K562 (cell line): ENCODE data around the gene JADE3. TPM values are rescaled to one million over a fixed set of nuclear protein-coding genes. Genes with fewer than 3 reads are reported as not detected.

ENCODE experiments used
- ATAC-seq: fragments of 200-7000 bp; cut with Tn5 transposase; 3 replicates; pipeline ENCODE4 v1.9.1; 2020; ENCODE audit warnings: moderate library complexity
- BruUV-seq: library from RNA; stranded (reverse); fragments of 400-500 nt; replicated peaks from 2 replicates; lab custom pipeline; 2021; lab: Mats Ljungman, UMichigan
- CTCF ChIA-PET: fragments of 300-600 bp; formaldehyde crosslinking; extraction: SDS; loops from one replicate; lab custom pipeline; 2021; ENCODE audit warnings: low intra/inter-chr PET ratio; lab: Yijun Ruan, JAX
- POLR2A ChIA-PET: fragments of 300-600, 350-650 bp; sonication (Branson Sonifier 250); formaldehyde crosslinking; extraction: SDS; loops from one replicate; lab custom pipeline; 2021; ENCODE audit warnings: antibody characterized with exemption, inconsistent platforms; lab: Yijun Ruan, JAX
- DNase-seq, 4 experiments: peaks; one replicate each; pipeline versions ENCODE4 v3.0.0 to v3.0.0-alpha.2; 2011 to 2018; ENCODE audit warnings: low spot score in 3 of 4, mixed read lengths in 3 of 4; ENCODE audit errors: extremely low read depth in 1 of 4
- FAIRE-seq: peaks from 2 replicates; lab custom pipeline; 2011; peaks lifted over from hg19 to GRCh38; lab: Jason Lieb, UNC
- H2AFZ ChIP-seq: 2 replicates; pipeline ENCODE4 v1.6.0; 2011; ENCODE audit warnings: low read depth, low read length, control low read depth, inconsistent platforms
- H3K27ac ChIP-seq: fragments of 200-600 bp; 3 replicates; pipeline ENCODE4 v1.8.0; 2011; ENCODE audit warnings: low read depth, mild to moderate bottlenecking, control low read depth, inconsistent platforms, low read length, moderate library complexity, mixed read lengths; ENCODE audit errors: extremely low read depth
- H3K27me3 ChIP-seq, 2 experiments: fragments of 300-600 bp in 1 of 2; 2 replicates in 1 of 2; 3 replicates in 1 of 2; pipeline versions ENCODE4 v1.6.0 to v1.8.0; 2011; ENCODE audit warnings: inconsistent platforms in 2 of 2, low read length in 2 of 2, mild to moderate bottlenecking in 1 of 2, mixed read lengths in 1 of 2, moderate library complexity in 1 of 2; ENCODE audit not compliant: control insufficient read depth in 2 of 2, insufficient read depth in 2 of 2
- H3K36me3 ChIP-seq: fragments of 300-600 bp; 3 replicates; pipeline ENCODE4 v1.8.0; 2011; ENCODE audit warnings: mild to moderate bottlenecking, low read length, inconsistent platforms; ENCODE audit not compliant: control insufficient read depth, insufficient read depth
- H3K4me1 ChIP-seq, 2 experiments: fragments of 200-600 bp in 1 of 2; replicated peaks in 1 of 2; 2 replicates in 1 of 2; 3 replicates in 1 of 2; pipeline versions ENCODE4 v1.5.1 to v1.8.0; 2011; ENCODE audit warnings: inconsistent platforms in 2 of 2, low read length in 2 of 2, mild to moderate bottlenecking in 1 of 2, mixed read lengths in 1 of 2, moderate library complexity in 1 of 2; ENCODE audit not compliant: control insufficient read depth in 2 of 2, insufficient read depth in 2 of 2
- H3K4me2 ChIP-seq: 2 replicates; pipeline ENCODE4 v1.6.1; 2011; ENCODE audit warnings: low read length, control low read depth, inconsistent platforms, mixed read lengths; ENCODE audit not compliant: insufficient read depth
- H3K4me3 ChIP-seq: fragments of 200-600 bp; sonication (generic), shearing (Covaris generic); 2 replicates; pipeline ENCODE4 v1.5.1; 2016; ENCODE audit warnings: control low read depth, inconsistent platforms
- H3K79me2 ChIP-seq: fragments of 200-600 bp; 3 replicates; pipeline ENCODE4 v1.8.0; 2011; ENCODE audit warnings: low read length, inconsistent platforms; ENCODE audit not compliant: control insufficient read depth, insufficient read depth
- H3K9ac ChIP-seq, 2 experiments: 2 replicates each; pipeline versions ENCODE4 v1.6.0 to v1.6.1; 2011; ENCODE audit warnings: low read depth in 2 of 2, low read length in 2 of 2, control low read depth in 1 of 2, inconsistent platforms in 1 of 2, mild to moderate bottlenecking in 1 of 2, mixed read lengths in 1 of 2; ENCODE audit not compliant: insufficient read depth in 1 of 2
- H3K9me1 ChIP-seq: one replicate; pipeline ENCODE4 v1.6.0; 2011; ENCODE audit warnings: inconsistent platforms, mild to moderate bottlenecking, low read length, moderate library complexity; ENCODE audit not compliant: control insufficient read depth, insufficient read depth
- H3K9me3 ChIP-seq: replicated peaks from 2 replicates; pipeline ENCODE4 v1.5.1; 2011; ENCODE audit warnings: low read depth, low read length, inconsistent platforms; ENCODE audit not compliant: control insufficient read depth, insufficient read depth
- H4K20me1 ChIP-seq: replicated peaks from 2 replicates; pipeline ENCODE4 v1.6.1; 2011; ENCODE audit warnings: low read length, inconsistent platforms, mixed read lengths; ENCODE audit not compliant: control insufficient read depth, insufficient read depth
- CCNT2 ChIP-seq: IDR thresholded peaks from 2 replicates; pipeline ENCODE4 v1.6.1; 2011; ENCODE audit warnings: borderline replicate concordance, low read depth, mild to moderate bottlenecking, moderate library complexity, mixed read lengths, low read length; ENCODE audit not compliant: insufficient read length; ENCODE audit errors: extremely low read depth
- HDAC3 ChIP-seq: fragments of 450-650 bp; IDR thresholded peaks from 2 replicates; pipeline ENCODE4 v1.6.1; 2018; ENCODE audit warnings: borderline replicate concordance, mild to moderate bottlenecking, moderate library complexity; ENCODE audit not compliant: partially characterized antibody
- MGA ChIP-seq: fragments of 450-650 bp; IDR thresholded peaks from 2 replicates; pipeline ENCODE4 v1.6.1; 2016; ENCODE audit warnings: mild to moderate bottlenecking, moderate library complexity
- PHTF2 ChIP-seq: fragments of 250-450 bp; sonication (Bioruptor Pico); IDR thresholded peaks from 2 replicates; pipeline ENCODE4 v1.5.0; 2021; ENCODE audit warnings: mild to moderate bottlenecking
- POLR2B ChIP-seq: fragments of 450-650 bp; IDR thresholded peaks from 2 replicates; pipeline ENCODE4 v1.6.1; 2018; ENCODE audit warnings: low read depth; ENCODE audit not compliant: partially characterized antibody
- POLR3A ChIP-seq: IDR thresholded peaks from 2 replicates; pipeline ENCODE4 v1.6.1; 2011; ENCODE audit warnings: borderline replicate concordance, mild to moderate bottlenecking, moderate library complexity; ENCODE audit not compliant: insufficient read length, insufficient read depth; ENCODE audit errors: extremely low read depth
- SIN3B ChIP-seq: fragments of 450-650 bp; IDR thresholded peaks from 2 replicates; pipeline ENCODE4 v1.6.1; 2017; ENCODE audit warnings: low read depth, mild to moderate bottlenecking, moderate library complexity
- SP2 ChIP-seq: IDR thresholded peaks from 2 replicates; pipeline ENCODE4 v1.6.1; 2011; ENCODE audit warnings: mild to moderate bottlenecking, low read depth, low read length, moderate library complexity; ENCODE audit not compliant: poor library complexity, severe bottlenecking; ENCODE audit errors: extremely low read depth
- ZNF277 ChIP-seq: fragments of 250-450 bp; sonication (Bioruptor Pico); IDR thresholded peaks from 2 replicates; pipeline ENCODE4 v1.8.0; 2022; ENCODE audit warnings: inconsistent platforms, mild to moderate bottlenecking, moderate library complexity, borderline replicate concordance
- ZNF584 ChIP-seq: fragments of 200-800 bp; sonication (Bioruptor generic); IDR thresholded peaks from 2 replicates; pipeline ENCODE4 v1.6.1; 2016; ENCODE audit warnings: low read depth, mild to moderate bottlenecking, missing genetic modification characterization, missing compliant biosample characterization
- whole genome bisulfite sequencing: fragments of 100-300 bp; shearing (Covaris generic); methylation state at CpG from one replicate; pipeline ENCODE4 v1.1.6; 2016; ENCODE audit warnings: low coverage, mixed read lengths; ENCODE audit not compliant: insufficient coverage; ENCODE audit errors: missing lambda C conversion rate; 5-methylcytosine and 5-hydroxymethylcytosine counted together
- in situ Hi-C: fragments of 300-500 bp; cut with MboI; formaldehyde crosslinking; loops from 4 replicates; pipeline ENCODE4 v1.15.0; 2018; ENCODE audit warnings: inconsistent platforms, mixed read lengths
- intact Hi-C: fragments of 100-400 bp; cut with micrococcal nuclease; formaldehyde crosslinking; loops from 2 replicates; pipeline ENCODE4 v1.14.2; 2022
- polyA plus RNA-seq, 8 experiments: library from polyadenylated mRNA; depleted of rRNA in 4 of 8; stranded (reverse) in 5 of 8; unstranded in 3 of 8; fragments of >200 nt; fragmentation: Nextera tagmentation in 2 of 8; fragmentation: Illumina TruSeq in 1 of 8; extraction: Ambion mirVana in 2 of 8; extraction: Trizol in 1 of 8; gene quantifications; 2 replicates each; pipeline versions ENCODE4 v1.2.1 to v1.2.3, GENCODE V29; 2011 to 2014; ENCODE audit warnings: inconsistent platforms in 1 of 8, missing spikeins in 1 of 8
- total RNA-seq, 7 experiments: library from RNA; depleted of rRNA in 6 of 7; stranded (reverse); fragments of >200 nt in 6 of 7; fragmentation: Illumina TruSeq in 2 of 7; extraction: Trizol in 2 of 7; gene quantifications; 2 replicates each; pipeline versions ENCODE4 v1.2.1 to v1.2.3, GENCODE V29; 2011 to 2021; ENCODE audit warnings: low replicate concordance in 1 of 7

JADE3 gene
- total and polyA plus RNA-seq, 9 of the 15 experiments (the other 6 are each of a cell fraction or from before 2014, with no cell fraction given): 2.6 to 10.0 (median 7.0) TPM

GRCh38 chrX:46910415-46910814 is 1.8 kb upstream of the JADE3 start:
- no peak overlapping the region for H2AFZ ChIP-seq
- in situ Hi-C loops: no loop called here
- peaks cover 20% of the 10 kb centered on the region for H3K79me2 ChIP-seq
- FAIRE-seq: no peak
- no peaks in the 10 kb centered on the region for H3K9me1 ChIP-seq
- no peak overlapping the region for H3K9ac ChIP-seq
- 21% methylated on average over 3 of the region's 3 CpGs for WGBS
- CTCF ChIA-PET: no interaction called here
- ATAC-seq: no peak
- no peak overlapping the region for H3K4me3 ChIP-seq
- no peaks in the 10 kb centered on the region for H3K9me3 ChIP-seq
- no peak overlapping the region for H3K4me2 ChIP-seq
- H3K36me3 ChIP-seq: no peaks in the 10 kb centered on the region
- BruUV-seq: no TSS peak
- no peaks in the 10 kb centered on the region for H4K20me1 ChIP-seq
- POLR2A ChIA-PET: no interaction called here
- no peak overlapping the region for H3K27ac ChIP-seq
- no peaks in the 10 kb centered on the region; a peak in 2 of 5 replicates for H3K27me3 ChIP-seq
- H3K4me1 ChIP-seq: peaks cover 0 to 9% of the 10 kb centered on the region in 2 experiments; a peak in 2 of 5 replicates
- intact Hi-C loops: no loop called here
- DNase-seq: no peak
- TF ChIP-seq ZNF584 (CRISPR knock-in tag): no peak
- no peak for TF ChIP-seq MGA
- TF ChIP-seq POLR3A: no peak
- no peak for TF ChIP-seq HDAC3
- no peak for TF ChIP-seq CCNT2
- TF ChIP-seq SP2: no peak
- TF ChIP-seq ZNF277: no peak
- no peak for TF ChIP-seq PHTF2
- no peak for TF ChIP-seq SIN3B
- TF ChIP-seq POLR2B: no peak
